IPS-NIHi11 (cell line): ENCODE results near the gene GLI1.
"Not testable (repeated sequence)": the region's sequence is repeated elsewhere in the genome, so short reads cannot be mapped to it uniquely, and the experiment has no call there.

Source experiments
- DNase-seq: peaks from one replicate; pipeline ENCODE4 v3.0.0; 2012; ENCODE audit warnings: mixed read lengths, low spot score

The GLI1 gene

GRCh38 chr12:57459750-57460467 lies at the start of gene GLI1:
GLI1 (plus strand) TSS chr12:57459785; CDS start chr12:57463692, 3,907 bp downstream.
- no peak for DNase-seq

- no peak for DNase-seq
Measured at GRCh38 chr12:57410534-57410933, 49.1 kb upstream of the GLI1 start.

GRCh38 chr12:57414160-57414559 lies 45.4 kb upstream of the GLI1 start:
- not testable (repeated sequence) for DNase-seq

- DNase-seq = no peak
Measured at GRCh38 chr12:57415088-57415487, 44.5 kb upstream of the GLI1 start.

GRCh38 chr12:57416039-57416996 lies 43.3 kb upstream of the GLI1 start:
- no peak for DNase-seq

DNA sequence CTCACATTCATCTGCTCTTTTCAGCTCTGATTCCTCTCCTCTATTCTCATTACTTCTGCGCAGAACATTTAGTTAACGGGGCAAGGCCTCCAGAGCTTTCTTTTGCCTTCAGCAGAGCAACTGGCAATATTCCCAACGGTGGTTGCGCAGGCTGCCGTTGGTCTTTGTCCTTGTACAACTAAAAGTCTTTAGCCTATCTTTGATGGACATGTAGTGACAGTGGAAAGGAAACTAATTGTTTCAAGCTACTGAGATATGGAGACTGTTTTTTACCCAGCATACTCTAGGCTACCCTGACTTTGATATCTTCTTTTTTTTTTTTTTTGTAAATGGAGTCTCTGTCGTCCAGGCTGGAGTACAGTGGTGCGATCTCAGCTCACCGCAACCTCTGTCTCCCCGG lies 41.3 kb upstream of the GLI1 start:
- no peak for DNase-seq

- DNase-seq = no peak
Measured at GRCh38 chr12:57419495-57419894, 40.1 kb upstream of the GLI1 start.

DNA sequence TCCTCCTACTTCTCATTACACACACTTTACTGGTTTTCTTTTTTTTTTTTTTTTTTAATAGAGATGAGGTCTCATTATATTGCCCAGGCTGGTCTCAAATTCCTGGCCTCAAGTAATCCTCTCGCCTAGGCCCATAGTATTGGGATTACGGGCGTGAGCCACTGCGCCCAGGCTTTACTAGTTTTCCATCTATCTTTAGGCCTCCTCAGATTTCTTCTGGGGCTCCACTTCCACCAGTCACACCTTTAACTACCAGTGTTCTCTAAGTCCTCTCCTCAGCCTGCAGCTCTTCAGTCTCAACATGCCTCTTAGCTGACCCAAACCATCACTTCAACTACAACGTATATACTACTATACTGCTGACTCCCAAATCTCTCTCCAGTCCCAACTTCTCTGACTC lies 39.1 kb upstream of the GLI1 start:
- DNase-seq = no peak

- DNase-seq = not testable (repeated sequence)
Measured at GRCh38 chr12:57426948-57427347, 32.6 kb upstream of the GLI1 start.

GRCh38 chr12:57428965-57429364 lies 30.6 kb upstream of the GLI1 start:
- DNase-seq = no peak

DNA sequence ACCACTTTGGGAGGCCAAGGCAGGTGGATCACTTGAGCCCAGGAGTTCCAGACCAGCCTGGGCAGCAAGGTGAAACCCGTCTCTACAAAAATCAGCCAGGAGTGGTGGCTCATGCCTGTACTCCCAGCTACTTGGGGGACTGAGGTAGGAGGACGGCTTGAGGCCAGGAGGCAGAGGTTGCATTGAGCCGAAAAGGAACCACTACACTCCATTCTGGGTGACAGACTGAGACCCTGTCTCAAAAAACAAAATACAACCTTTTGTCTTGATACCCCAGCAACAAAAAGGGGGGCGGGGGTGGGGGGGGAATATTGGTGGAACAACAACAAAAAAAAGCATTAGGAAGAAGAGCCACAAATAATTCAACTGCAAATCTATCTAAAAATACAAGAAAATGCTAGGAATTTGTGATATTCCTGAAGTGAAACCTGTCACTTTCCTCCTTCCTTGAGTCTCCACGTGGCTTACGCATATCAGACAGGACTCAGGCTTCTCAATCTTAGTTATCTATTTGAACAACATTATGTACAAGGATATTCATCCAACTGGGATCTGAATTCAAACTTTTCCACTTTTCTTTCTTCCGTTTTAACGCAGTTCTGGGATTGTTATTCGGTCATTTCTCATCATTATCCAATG lies 30.0 kb upstream of the GLI1 start:
- no peak for DNase-seq

GRCh38 chr12:57430112-57430930 lies 29.3 kb upstream of the GLI1 start:
- no peak for DNase-seq

GRCh38 chr12:57430931-57431566 lies 28.5 kb upstream of the GLI1 start, which contains the start of gene R3HDM2:
R3HDM2 (minus strand) TSS chr12:57431043; CDS start chr12:57310428, 120,615 bp downstream.
- peak; percentile 99 for DNase-seq

DNA sequence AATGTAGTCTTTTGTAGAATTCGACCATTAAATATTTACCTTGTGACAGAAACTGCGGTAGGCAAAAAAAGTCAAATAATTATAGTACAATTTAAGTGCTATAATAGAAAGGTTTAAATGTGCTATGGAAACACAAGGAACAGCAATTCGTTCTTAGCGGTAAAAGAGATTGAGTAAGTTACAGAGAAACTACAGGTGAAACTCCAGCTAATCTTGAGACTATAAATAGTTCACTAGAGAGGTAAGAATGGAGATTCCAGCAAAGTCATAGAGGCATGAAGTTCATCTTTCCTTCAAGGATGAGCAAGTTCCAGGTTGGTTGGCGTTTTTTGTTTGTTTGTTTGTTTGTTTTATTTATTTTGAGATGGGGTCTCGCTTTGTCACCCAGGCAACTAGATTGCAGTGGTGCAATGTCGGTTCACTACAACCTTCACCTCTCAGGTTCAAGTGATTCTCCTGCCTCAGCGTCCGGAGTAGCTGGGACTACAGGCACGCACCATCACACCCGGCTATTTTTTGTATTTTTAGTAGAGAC lies 27.9 kb upstream of the GLI1 start:
- DNase-seq = no peak

- DNase-seq = no peak
Measured at GRCh38 chr12:57433370-57433769, 26.2 kb upstream of the GLI1 start.

DNA sequence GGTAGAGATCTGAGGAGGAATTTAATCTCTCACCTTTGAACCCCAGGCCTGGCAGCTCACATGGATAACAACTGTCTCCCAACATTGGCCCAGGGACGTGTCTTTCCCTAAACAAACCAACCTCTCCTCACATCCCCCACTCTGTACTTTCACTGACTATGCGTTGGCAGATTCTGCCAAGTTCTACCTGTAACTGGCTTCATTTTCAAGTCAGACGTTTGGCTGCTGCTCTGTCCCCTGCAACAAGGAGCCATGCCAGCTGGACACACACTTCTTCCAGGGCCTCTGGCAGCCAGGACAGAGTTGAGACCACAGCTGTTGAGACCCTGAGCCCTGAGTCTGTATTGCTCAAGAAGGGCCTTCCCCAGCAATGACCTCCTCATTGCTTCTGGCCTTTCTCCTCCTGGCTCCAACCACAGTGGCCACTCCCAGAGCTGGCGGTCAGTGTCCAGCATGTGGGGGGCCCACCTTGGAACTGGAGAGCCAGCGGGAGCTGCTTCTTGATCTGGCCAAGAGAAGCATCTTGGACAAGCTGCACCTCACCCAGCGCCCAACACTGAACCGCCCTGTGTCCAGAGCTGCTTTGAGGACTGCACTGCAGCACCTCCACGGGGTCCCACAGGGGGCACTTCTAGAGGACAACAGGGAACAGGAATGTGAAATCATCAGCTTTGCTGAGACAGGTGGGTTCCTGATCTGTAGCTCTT lies 24.9 kb upstream of the GLI1 start, which contains the start of gene INHBC:
Gene INHBC (plus strand): TSS at position 268 of the 707 bp plus-strand sequence. CDS start 103 bp downstream, at position 371.
- DNase-seq = no peak

- DNase-seq = no peak
Measured at GRCh38 chr12:57435293-57435692, 24.3 kb upstream of the GLI1 start.

DNA sequence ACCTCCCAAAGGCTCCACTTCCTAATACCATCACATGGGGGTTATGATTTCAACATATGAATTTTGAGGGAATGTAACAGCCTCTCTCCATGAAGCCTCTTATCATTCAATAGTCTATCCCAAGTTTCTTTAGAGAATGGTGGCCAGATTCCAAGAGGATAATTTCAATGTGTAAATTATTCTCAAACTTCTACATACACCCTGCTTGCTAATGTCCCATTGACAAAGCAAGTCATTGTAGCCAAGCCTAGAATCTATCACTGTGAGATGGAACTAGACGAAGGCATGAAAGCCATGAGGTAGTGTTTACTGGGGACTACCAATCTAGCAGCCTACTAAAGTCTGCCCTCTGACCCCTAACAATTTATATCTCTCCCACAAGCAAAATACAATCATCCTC lies 21.2 kb upstream of the GLI1 start:
- no peak for DNase-seq

DNA sequence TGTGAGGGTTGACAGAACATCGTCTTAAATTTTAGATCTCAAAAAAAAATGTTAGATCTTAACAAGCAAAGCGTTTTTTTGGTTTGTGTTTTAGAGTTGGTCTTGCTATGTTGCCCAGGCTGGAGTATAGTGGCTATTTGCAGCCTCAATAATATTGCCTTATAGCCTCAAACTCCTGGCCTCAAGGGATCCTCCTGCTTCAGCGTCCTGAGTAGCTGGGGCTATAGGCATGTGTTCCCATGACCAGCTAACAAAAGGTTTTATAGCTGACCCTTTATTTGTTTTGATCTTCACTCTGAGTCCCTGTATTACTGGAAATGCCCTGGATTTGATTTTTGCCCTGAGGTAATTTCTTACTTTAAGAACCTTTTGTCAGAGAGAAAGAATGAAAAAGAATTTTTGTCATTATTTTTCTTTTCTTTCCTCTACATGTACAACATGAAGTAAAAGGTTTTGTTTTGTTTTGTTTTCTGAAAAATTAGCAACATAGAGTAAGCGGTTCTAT lies 19.8 kb upstream of the GLI1 start:
- DNase-seq = no peak

DNA sequence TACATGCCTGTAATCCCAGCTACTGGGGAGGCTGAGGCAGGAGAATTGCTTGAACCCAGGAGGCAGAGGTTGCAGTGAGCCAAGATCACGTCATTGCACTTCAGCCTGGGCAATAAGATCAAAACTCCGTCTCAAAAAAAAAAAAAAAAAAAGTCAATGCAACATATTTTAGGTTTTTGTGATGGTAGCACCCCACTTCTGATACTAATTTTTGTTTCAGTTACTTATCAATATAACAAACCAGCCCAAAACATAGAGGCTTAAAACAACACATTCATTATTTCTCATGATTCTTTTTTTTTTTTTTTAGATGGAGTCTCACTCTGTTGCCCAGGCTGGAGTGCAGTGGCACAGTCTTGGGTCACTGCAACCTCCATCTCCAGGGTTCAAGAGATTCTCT lies 18.2 kb upstream of the GLI1 start:
- DNase-seq = not testable (repeated sequence)
